Measurements from ENCODE around the gene ZYX.

ZYX gene

DNA sequence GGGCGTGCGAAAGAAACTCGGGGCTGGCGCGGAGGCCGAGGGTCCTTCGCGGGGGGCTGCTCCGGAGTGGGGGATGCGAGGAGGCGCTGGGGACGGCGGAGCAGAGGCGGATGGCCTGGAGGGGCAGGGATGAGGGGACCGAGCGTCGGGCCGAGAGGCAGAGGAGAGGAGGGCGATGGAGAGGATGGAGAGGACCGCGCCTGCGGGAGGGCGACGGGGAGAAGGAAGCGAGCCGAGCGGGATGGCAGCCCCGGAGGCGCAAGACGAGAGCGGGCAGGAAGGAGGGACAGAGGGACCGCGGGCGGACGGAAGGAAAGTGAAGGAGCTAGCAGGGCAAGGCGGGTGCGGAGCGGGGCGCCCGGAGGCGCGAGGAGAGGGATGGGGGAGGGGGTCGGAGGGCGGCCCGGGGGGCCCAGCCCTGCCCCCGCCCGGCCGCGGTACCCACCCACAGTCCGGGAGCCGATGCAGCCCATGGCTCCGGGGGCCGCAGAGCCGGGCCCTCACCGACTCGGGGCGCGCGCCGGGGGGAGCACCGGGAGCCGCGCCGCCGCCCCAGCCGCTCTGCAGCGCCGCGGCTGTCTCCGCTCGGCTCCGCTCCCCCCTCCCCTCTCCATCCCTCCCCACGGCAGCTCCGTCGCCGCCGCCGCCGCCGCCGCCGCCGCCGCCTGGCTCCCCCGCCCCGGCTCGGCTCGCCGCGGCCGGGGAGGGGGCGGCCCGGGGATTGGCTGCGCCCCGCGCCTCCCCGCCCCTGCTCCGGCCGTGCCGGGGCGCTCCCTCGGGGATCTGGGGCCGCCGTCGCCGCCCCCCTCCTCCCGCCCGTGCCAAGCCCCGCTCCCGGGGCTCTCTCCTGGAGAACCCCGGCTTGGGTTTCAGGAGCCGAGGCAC is 18.8 kb upstream of the ZYX start, which contains the start of gene FAM131B:
Gene FAM131B (minus strand): TSS at position 583 of the 885 bp plus-strand sequence. CDS start 110 bp downstream, at position 473.
- DNase-seq, result no peak

DNA sequence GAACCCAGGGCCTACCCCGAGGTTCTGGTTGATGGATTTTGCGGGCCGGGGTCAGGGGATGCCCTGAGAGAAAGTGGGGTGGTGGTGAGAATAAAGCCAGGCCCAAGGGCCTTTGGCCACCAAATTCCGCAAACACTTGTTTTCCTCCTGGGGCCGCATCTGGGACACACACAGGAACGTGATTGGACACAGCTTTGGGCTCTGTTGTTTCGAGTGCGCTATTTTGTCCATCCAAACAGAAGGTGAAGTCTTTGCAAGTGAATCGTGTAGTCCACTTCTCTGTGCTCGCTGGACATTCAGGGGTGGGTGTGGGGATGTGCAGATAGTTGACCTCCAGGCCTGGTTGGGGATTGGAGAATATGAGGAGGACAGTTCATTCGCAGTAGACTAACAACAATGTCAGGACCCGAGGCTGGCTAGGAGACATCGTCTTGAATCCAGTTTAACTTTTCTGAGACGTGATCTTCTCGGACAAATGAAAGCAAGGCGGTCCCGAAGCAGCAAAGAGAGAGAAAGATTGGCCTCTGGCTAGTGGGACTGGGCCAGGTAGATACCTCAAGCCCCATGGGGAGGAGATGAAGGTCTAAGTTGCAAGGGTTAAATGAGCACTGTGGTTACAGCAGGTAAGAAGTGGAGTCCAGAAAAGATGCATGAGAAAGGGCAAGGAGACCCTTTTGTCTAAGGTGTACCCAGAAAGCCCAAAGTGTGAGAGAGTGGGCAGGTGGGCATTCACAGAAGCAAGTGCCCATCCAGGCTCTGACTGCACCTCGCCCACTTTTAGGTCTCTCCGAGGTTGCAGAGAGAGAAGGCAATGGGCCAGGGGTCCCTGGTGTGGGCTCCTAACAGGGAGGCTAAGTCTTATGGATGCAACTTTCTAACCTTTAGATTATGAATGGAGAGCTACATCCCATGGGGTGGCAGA is 17.9 kb upstream of the ZYX start:
- no peak for DNase-seq

GRCh38 chr7:143367972-143368371 is 13.2 kb upstream of the ZYX start:
- no peak for DNase-seq

DNA sequence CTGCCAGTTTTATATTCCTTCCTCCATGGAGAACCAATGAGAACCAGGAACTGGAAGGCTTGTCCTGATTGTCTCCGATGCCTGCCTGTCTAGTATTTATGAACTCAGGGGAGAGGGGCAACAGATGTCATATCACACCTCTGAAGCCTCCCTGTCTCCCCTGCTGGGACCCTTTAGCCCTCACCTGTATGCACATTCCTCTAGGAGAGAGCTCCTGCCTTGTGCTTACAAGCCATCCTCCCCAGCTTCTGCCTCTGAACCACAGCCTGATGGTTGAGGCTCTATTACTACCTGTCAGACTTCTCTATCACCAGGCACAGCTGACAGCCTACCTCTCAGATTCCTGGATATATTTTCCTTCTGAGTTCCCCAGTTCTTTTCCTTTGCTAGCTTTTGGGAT is 12.8 kb upstream of the ZYX start:
- DNase-seq, result no peak

GRCh38 chr7:143369678-143370651 is 11.2 kb upstream of the ZYX start:
- DNase-seq, result no peak

DNA sequence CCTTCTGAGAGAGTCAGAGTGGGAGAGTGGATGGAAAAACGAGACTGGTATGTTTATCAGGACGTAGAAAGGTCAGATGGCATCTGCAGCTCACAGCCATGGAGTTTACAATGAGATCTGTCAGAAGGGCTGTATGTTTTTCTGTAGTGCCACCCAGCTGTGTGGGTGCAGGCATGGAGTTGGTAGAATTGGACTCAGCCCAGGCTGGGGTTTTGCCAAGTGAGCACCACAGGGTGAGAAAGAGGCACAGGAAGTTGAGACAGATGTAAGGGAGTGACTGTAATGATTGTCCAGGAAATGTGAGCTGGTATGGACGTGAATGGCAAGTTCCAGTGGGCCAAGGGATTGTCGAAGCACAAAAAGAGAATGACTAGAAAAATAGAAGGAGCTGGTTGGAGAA is 9.1 kb upstream of the ZYX start:
- no peak for DNase-seq

- DNase-seq, result no peak
These were observed 7.8 kb upstream of the ZYX start for GRCh38 chr7:143373255-143373794.

DNA sequence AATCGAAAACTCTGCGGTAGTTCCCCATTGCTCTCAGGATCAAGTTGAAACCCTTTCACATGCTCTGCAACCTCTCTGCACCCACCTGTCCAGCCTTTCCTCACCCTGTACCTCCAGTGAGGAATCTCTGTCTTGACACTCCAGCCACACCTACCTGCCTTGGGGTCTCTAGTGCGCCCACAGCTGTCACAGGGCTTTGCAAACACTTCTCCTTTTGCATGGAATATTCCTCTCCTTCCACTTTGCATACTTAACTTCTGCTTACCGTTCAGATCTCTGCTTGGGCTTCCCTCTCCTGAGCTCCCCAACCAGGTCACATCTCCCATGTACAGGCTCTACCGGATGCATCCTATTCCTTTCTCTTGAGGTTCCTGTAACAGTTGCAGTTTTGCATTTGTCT is 6.6 kb upstream of the ZYX start:
- DNase-seq, result no peak

GRCh38 chr7:143375298-143376034 is 5.7 kb upstream of the ZYX start:
- no peak for DNase-seq

DNA sequence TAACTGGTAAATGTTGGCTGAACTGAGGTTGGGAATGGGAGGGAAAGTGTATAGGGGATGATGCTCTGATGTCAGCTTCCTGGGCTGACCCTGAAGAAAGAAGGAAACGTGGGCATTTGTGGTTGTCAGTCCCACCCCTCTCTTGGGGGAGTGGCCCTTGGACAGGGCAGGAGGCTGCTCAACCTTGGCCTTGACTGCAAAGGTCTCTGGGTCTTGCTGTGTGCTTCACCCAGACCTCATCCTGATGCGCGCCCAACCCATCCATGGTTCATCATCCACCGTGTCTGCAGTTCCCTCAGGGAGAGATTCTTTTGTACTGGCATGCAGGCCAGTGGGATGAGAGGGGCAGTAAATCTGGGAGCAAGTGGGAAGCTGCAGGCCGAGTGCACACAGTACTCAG is 4.7 kb upstream of the ZYX start:
- DNase-seq, result no peak

DNA sequence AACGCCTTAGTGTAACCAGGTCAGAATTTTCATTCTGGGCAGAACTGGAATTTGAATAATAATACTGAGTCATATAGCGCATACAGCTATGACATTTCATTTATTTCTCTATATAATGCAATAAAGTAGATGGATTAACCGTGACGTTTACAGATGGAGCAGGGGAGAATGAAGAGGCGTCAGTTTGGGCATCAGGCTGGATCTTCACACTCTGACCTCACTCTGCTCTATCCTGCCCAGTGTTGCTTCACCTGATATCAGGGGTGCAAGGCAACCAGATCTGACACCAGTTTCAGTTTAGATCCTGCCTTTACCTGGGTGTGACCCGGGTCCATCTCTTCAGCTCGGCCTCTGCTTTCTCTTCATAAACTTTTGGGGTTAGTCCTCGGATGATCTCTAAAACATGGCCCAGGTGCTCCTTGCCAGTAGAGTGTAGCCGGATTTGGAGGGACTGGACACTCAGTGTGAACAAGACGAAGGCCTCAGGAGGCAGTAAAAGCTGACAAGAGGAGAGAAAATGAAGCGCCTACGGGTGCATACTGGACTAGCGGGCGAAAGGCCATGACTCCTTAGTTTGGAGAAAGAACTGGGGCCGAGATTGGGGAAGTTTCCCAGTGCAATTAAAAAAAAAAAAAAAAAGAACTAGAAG is 1.4 kb upstream of the ZYX start:
- DNase-seq, result no peak

GRCh38 chr7:143380260-143380645 is 892 bp upstream of the ZYX start:
- no peak for DNase-seq

GRCh38 chr7:143381427-143382125 is 431 bp downstream of the ZYX start:
- DNase-seq, result no peak

DNA sequence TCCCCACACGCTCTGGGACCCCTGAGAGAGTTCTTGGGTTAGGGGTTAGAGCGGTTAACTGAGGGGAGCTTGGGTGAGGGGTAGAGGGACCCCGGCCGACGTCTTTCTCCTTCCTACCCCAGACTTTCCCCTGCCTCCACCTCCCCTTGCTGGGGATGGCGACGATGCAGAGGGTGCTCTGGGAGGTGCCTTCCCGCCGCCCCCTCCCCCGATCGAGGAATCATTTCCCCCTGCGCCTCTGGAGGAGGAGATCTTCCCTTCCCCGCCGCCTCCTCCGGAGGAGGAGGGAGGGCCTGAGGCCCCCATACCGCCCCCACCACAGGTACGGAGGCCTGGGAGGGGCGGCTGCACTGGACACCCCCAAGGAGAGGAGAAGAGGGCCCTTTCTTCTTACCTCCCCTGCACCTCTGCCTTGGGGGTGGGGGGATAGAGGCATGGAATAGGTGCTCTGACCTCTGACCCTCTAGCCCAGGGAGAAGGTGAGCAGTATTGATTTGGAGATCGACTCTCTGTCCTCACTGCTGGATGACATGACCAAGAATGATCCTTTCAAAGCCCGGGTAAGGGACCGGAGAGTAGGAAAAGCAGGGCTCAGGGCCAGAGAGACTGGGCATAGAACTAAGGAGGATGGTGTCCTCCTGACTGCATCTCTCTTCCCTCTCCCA is 1.1 kb downstream of the ZYX start:
- no peak for DNase-seq

GRCh38 chr7:143382791-143383641 is 1.9 kb downstream of the ZYX start:
- no peak for DNase-seq

DNA sequence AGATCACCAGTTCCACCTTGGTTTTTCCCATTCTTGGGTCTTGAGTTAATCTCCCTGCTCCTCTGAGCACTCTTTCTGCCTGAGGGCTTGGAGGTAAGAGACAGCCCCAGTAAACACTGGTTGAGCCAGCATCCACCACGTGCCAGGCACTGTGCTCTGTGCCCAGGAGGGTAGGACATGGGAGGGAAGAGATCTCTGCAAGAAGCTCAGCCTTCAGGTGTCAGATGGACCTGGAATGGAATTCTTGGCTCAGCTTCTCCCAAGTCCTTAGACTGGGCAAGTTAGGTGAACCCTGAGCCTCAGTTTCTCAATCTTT is 2.5 kb downstream of the ZYX start:
- no peak for DNase-seq

DNA sequence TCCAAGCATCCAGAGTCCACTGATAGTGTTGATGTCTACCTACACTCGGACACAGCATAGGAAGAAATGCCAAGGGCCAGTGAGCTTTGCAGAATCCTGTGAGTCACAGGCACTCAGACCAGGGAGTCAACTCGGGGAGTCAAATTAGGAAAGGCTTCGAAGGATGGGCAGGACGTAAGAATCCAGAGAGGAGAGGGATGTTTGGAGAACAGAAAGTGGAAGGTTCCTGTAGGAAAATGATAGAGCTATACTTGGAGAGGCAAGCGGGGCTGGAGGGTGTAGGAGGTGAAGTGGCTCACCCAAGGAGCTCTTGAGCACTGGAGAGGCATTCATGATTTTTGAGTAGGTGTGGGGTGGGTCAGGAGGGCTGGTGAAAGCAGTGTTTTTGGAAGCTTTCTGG is 3.0 kb downstream of the ZYX start:
- no peak for DNase-seq

DNA sequence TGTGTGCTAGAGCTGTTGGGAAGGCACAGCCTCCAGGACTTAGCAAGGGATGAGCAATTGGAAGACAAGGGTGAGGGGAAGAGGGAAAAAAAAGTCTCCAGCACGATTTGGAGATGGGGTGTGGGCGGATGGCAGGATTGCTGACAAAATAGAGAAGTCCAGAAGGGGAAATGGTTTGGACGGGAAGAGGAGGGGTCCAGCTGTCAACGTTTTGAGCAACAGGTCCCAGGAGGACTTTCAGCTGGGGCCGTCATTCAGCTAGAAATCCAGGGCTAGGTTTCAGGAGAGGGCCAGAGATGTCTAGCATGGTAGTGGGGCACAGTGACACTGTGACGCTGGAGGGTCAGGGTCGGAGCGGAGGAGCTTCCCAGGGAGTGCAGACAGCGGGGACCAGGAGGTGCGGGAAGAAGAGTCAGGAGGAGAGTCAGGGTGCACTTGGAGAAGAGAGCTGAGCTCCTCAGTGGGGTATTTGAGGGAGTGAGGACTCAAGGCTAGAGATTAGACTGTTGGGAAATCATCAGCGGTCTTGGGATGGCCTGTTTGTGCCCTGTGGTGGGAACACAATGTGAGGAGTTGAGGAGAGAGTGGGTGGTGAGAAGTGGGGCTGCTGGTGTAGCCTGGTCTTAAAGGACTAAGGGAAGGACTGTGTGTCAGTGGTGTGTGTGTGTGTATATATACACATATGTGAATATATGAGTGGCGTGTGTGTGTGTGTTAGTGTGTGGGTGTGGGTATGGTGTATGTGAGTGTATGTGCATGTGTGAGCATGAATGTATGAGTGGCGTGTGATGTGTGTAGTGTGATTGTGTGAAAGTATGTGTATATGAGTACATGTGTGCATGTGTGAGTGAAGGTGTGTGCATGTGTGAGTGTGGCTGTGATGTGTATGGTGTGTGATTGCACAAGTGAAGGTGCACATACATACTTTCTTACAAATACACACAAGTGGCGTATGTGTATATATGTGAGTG is 3.8 kb downstream of the ZYX start:
- DNase-seq, result no peak
